B cell (primary cell): Measurements from ENCODE around the gene LENEP.

ENCODE experiments used
- EZH2 ChIP-seq: IDR thresholded peaks from 2 replicates; pipeline ENCODE4 v1.6.1; 2012; ENCODE audit warnings: borderline replicate concordance, low read depth, mild to moderate bottlenecking, moderate library complexity, low read length; ENCODE audit not compliant: insufficient read depth, poor library complexity, severe bottlenecking
- TF ChIP-seq, protein P1 (sequence below): fragments of 200-600 bp; IDR thresholded peaks from one replicate; pipeline ENCODE4 v1.8.0; 2022; ENCODE audit warnings: antibody characterized with exemption, mild to moderate bottlenecking

DNA sequence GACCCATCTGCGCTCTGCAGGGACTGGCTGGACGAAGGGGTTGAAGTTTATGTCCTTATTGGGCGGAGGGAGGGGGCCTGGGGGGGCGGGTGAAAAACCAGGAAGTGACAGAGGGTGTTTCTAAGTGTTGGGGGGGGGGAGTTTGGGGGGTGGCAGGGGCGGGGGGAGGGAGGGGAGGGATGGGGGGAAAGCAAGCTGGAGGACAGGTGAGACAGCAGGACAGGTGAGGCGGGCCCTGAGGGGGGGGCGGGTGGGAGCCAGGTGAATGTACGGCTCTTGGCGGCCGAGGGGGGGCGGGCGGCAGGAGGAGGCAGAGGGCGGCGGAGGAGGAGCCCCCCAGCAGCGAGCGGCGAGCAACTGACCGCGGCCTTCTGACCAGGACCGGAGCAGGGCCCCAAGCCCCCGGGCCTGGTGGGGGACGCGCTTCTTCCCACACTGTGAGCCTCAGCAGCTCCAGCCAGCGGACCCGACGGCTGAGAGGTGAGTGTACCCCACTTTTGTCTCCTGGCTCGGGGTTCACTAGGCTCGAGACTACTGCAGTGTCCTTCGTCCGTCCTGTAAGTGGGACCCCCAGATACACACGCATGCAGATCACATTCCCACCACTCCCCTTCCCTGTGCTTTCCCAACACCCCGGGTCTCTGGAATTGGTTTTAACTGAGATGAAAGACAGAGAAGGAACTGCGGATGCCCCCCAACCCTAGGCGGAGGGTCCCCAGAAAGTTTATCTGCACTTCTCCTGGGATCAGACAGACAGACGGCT, 9.3 kb downstream of the LENEP start, which contains the start of gene ZBTB7B:
- TF ChIP-seq, protein P1, sequence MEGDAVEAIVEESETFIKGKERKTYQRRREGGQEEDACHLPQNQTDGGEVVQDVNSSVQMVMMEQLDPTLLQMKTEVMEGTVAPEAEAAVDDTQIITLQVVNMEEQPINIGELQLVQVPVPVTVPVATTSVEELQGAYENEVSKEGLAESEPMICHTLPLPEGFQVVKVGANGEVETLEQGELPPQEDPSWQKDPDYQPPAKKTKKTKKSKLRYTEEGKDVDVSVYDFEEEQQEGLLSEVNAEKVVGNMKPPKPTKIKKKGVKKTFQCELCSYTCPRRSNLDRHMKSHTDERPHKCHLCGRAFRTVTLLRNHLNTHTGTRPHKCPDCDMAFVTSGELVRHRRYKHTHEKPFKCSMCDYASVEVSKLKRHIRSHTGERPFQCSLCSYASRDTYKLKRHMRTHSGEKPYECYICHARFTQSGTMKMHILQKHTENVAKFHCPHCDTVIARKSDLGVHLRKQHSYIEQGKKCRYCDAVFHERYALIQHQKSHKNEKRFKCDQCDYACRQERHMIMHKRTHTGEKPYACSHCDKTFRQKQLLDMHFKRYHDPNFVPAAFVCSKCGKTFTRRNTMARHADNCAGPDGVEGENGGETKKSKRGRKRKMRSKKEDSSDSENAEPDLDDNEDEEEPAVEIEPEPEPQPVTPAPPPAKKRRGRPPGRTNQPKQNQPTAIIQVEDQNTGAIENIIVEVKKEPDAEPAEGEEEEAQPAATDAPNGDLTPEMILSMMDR: no peak
- TF ChIP-seq EZH2: no peak
